HL-60 (cell line): ENCODE results near the gene C19orf47.

Source experiments
- DNase-seq, 2 experiments: peaks; one replicate each; pipeline ENCODE4 v3.0.0-alpha.2; 2010 to 2020; ENCODE audit warnings: low read depth in 1 of 2, low spot score in 1 of 2
- H3K27ac ChIP-seq: fragments of 250-450 bp; sonication (Bioruptor Pico); replicated peaks from 2 replicates; pipeline ENCODE4 v1.5.1; 2020; ENCODE audit warnings: mild to moderate bottlenecking, moderate library complexity
- H3K27me3 ChIP-seq: fragments of 250-450 bp; sonication (Bioruptor Pico); 2 replicates; pipeline ENCODE4 v1.5.1; 2021; ENCODE audit warnings: mild to moderate bottlenecking, moderate library complexity; ENCODE audit not compliant: insufficient read depth, poor library complexity, severe bottlenecking
- H3K4me3 ChIP-seq: replicated peaks from 2 replicates; pipeline ENCODE4 v1.5.1; 2011; ENCODE audit warnings: mild to moderate bottlenecking, control low read depth, low read length; ENCODE audit not compliant: insufficient read depth
- CTCF ChIP-seq: IDR thresholded peaks from one replicate; pipeline ENCODE4 v1.5.1; 2011; ENCODE audit warnings: low read length, control low read depth, inconsistent platforms; ENCODE audit not compliant: insufficient read depth
- GABPA ChIP-seq: IDR thresholded peaks from 2 replicates; pipeline ENCODE4 v1.6.1; 2012; ENCODE audit warnings: low read depth
- POLR2AphosphoS5 ChIP-seq: IDR thresholded peaks from 2 replicates; pipeline ENCODE4 v1.6.1; 2012; ENCODE audit warnings: low read depth
- SPI1 ChIP-seq: IDR thresholded peaks from 2 replicates; pipeline ENCODE4 v1.6.1; 2012; ENCODE audit warnings: low read depth, mild to moderate bottlenecking, borderline replicate concordance
- long read RNA-seq: library from polyadenylated mRNA; unstranded; transcript quantifications from one replicate; pipeline ENCODE4 v2.0.0, GENCODE V29; 2020
- TF ChIP-seq, protein P1 (sequence below): IDR thresholded peaks from 2 replicates; pipeline ENCODE4 v1.6.1; 2012; ENCODE audit warnings: low read depth; ENCODE audit not compliant: insufficient replicate concordance

The C19orf47 gene
- long read RNA-seq, partial matches to known transcripts: 3 of 9 reads
- long read RNA-seq, other reads (novel, unspliced or antisense): 5 of 9 reads

DNA sequence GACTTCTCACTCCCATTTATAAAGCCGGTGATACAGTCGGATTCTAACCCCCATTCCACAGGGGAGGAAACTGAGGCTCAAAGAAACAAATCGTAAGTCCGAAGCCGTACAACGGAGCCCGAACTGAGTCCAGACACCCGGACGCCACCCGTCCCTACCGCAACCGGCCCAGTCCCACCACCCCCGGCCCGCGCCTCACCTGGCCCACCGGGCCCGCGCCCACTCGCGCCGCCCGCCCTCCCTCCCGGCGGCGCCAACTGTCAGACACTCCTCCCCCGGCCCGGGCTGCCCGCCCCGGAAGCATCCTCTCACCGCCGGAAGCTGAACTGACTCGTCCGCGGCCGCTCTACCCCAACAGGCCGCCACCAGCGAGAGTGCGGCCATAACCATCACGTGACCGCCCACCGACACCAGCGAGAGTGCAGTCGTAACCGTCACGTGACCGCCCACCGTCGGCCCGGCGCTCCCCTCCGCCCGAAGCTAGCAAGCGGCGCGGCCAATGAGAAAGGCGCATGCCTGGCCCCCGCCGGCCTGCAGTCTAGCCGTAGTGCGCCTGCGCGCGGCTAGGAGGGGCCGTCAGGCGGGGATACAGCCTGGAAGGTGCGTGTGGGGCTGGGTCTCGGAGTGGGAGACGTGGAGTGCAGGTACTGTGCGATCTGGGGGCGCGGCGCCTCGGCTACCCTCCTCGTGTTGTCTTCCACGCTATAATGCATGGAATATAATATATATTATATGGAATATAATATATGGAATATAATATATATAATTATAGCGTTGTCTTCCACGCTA, at the start of gene C19orf47, which contains the start of gene PLD3:
Gene C19orf47 (minus strand): TSS at position 273 of the 789 bp plus-strand sequence. CDS start 6,540 bp downstream, outside the sequence.
Gene PLD3 (plus strand): TSS at position 571 of the 789 bp plus-strand sequence. CDS start 17,789 bp downstream, outside the sequence.
- TF ChIP-seq CTCF (no peak), GABPA (peak; percentile 92), SPI1 (no peak), POLR2AphosphoS5 (peak; percentile 50; the same call in 1 of the 2 replicates)
- TF ChIP-seq, protein P1, sequence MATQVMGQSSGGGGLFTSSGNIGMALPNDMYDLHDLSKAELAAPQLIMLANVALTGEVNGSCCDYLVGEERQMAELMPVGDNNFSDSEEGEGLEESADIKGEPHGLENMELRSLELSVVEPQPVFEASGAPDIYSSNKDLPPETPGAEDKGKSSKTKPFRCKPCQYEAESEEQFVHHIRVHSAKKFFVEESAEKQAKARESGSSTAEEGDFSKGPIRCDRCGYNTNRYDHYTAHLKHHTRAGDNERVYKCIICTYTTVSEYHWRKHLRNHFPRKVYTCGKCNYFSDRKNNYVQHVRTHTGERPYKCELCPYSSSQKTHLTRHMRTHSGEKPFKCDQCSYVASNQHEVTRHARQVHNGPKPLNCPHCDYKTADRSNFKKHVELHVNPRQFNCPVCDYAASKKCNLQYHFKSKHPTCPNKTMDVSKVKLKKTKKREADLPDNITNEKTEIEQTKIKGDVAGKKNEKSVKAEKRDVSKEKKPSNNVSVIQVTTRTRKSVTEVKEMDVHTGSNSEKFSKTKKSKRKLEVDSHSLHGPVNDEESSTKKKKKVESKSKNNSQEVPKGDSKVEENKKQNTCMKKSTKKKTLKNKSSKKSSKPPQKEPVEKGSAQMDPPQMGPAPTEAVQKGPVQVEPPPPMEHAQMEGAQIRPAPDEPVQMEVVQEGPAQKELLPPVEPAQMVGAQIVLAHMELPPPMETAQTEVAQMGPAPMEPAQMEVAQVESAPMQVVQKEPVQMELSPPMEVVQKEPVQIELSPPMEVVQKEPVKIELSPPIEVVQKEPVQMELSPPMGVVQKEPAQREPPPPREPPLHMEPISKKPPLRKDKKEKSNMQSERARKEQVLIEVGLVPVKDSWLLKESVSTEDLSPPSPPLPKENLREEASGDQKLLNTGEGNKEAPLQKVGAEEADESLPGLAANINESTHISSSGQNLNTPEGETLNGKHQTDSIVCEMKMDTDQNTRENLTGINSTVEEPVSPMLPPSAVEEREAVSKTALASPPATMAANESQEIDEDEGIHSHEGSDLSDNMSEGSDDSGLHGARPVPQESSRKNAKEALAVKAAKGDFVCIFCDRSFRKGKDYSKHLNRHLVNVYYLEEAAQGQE: no peak
- peak within 1 kb of the TSS; percentile 58 for H3K4me3 ChIP-seq
- peak; percentile 99 for DNase-seq
- no peaks in the 10 kb centered on the region for H3K27me3 ChIP-seq
- peak within 1 kb of the TSS; percentile 65 for H3K27ac ChIP-seq

- Histone ChIP-seq H3K27me3 (peaks cover 19% of the 10 kb centered on the region), H3K27ac (no peak overlapping the region), H3K4me3 (no peak overlapping the region)
- TF ChIP-seq, protein P1: no peak
- TF ChIP-seq SPI1 (no peak), CTCF (no peak), GABPA (no peak), POLR2AphosphoS5 (no peak)
- no peak for DNase-seq
These were observed 49.3 kb upstream of the C19orf47 start for GRCh38 chr19:40397568-40397906.

GRCh38 chr19:40396886-40397567, 48.8 kb upstream of the C19orf47 start:
- DNase-seq: no peak
- no peak overlapping the region for H3K4me3 ChIP-seq
- no peak overlapping the region for H3K27ac ChIP-seq
- H3K27me3 ChIP-seq: peaks cover 19% of the 10 kb centered on the region
- TF ChIP-seq, protein P1: no peak
- TF ChIP-seq CTCF (no peak), GABPA (no peak), POLR2AphosphoS5 (no peak), SPI1 (no peak)
